GOT3 (cell line): ENCODE data around the gene ODF2.
"Not testable (repeated sequence)": the region's sequence is repeated elsewhere in the genome, so short reads cannot be mapped to it uniquely, and the experiment has no call there.

Source experiments
- DNase-seq: peaks from one replicate; lab custom pipeline; 2025; ENCODE audit warnings: mixed read lengths; lab: John Stamatoyannopoulos, UW

Gene ODF2

GRCh38 chr9:128455849-128456612, at the start of gene ODF2:
TSS of gene ODF2 (plus strand) at chr9:128456006. CDS start at chr9:128456092, 86 bp downstream.
- DNase-seq, result peak; percentile 69

- no peak for DNase-seq
Observed at GRCh38 chr9:128406848-128407391, 48.9 kb upstream of the ODF2 start.

GRCh38 chr9:128408963-128409431, 46.8 kb upstream of the ODF2 start:
- no peak for DNase-seq

- no peak for DNase-seq
Observed at GRCh38 chr9:128409450-128409849, 46.4 kb upstream of the ODF2 start.

GRCh38 chr9:128409978-128410377, 45.8 kb upstream of the ODF2 start:
- no peak for DNase-seq

GRCh38 chr9:128411364-128412119, 44.3 kb upstream of the ODF2 start:
- no peak for DNase-seq

GRCh38 chr9:128412120-128412790, 43.6 kb upstream of the ODF2 start:
- DNase-seq, result no peak

- not testable (repeated sequence) for DNase-seq
Observed at GRCh38 chr9:128413728-128414127, 42.1 kb upstream of the ODF2 start.

- no peak for DNase-seq
Observed at GRCh38 chr9:128414461-128414860, 41.3 kb upstream of the ODF2 start.

- DNase-seq, result no peak
Observed at GRCh38 chr9:128415281-128415680, 40.5 kb upstream of the ODF2 start.

- DNase-seq, result no peak
Observed at GRCh38 chr9:128416014-128416413, 39.8 kb upstream of the ODF2 start.

GRCh38 chr9:128416432-128417019, 39.3 kb upstream of the ODF2 start:
- DNase-seq, result no peak

- DNase-seq, result no peak
Observed at GRCh38 chr9:128419061-128419925, 36.5 kb upstream of the ODF2 start.

GRCh38 chr9:128420060-128420650, 35.7 kb upstream of the ODF2 start:
- no peak for DNase-seq

GRCh38 chr9:128420651-128421481, 34.9 kb upstream of the ODF2 start, which contains the start of gene CERCAM:
TSS of gene CERCAM (plus strand) at chr9:128420857. CDS start at chr9:128420878, 21 bp downstream.
- DNase-seq, result no peak

GRCh38 chr9:128421482-128421996, 34.3 kb upstream of the ODF2 start:
- DNase-seq, result no peak

GRCh38 chr9:128422022-128422782, 33.6 kb upstream of the ODF2 start:
- not testable (repeated sequence) for DNase-seq

GRCh38 chr9:128422783-128423150, 33.0 kb upstream of the ODF2 start:
- no peak for DNase-seq
